Kidney (tissue), 14 donors: ENCODE results near the gene ZNF677. TPM values are rescaled to one million over a fixed set of nuclear protein-coding genes. Genes with fewer than 3 reads are reported as not detected.
"Not testable (repeated sequence)": the region's sequence is repeated elsewhere in the genome, so short reads cannot be mapped to it uniquely, and the experiment has no call there.

Experiments used
- DNase-seq, 5 donors: peaks; one replicate each; pipeline ENCODE4 v3.0.0-alpha.2; 2013 to 2020
- FAIRE-seq: peaks from 2 replicates; lab custom pipeline; 2012; peaks lifted over from hg19 to GRCh38; lab: Jason Lieb, UNC
- H3K27ac ChIP-seq, 2 donors: one replicate each; pipeline ENCODE4 v1.7.0; 2013; ENCODE audit warnings: low read depth in 2 of 2, low read length in 2 of 2, inconsistent platforms in 1 of 2
- H3K27me3 ChIP-seq: one replicate; pipeline ENCODE4 v1.7.1; 2013; ENCODE audit warnings: low read length, inconsistent platforms; ENCODE audit not compliant: control insufficient read depth, insufficient read depth
- H3K36me3 ChIP-seq, 3 donors: one replicate each; pipeline versions ENCODE4 v1.7.0 to v1.7.1; 2013; ENCODE audit warnings: low read length in 3 of 3, control low read depth in 1 of 3, inconsistent platforms in 1 of 3; ENCODE audit not compliant: insufficient read depth in 3 of 3, control insufficient read depth in 2 of 3
- H3K4me1 ChIP-seq, 3 donors: one replicate each; pipeline versions ENCODE4 v1.7.0 to v1.7.1; 2013; ENCODE audit warnings: low read length in 3 of 3, inconsistent platforms in 1 of 3, low read depth in 1 of 3; ENCODE audit not compliant: control insufficient read depth in 2 of 3, insufficient read depth in 2 of 3
- H3K4me3 ChIP-seq, 3 donors: one replicate each; pipeline versions ENCODE4 v1.7.0 to v1.8.1; 2013; ENCODE audit warnings: low read length in 3 of 3, control low read depth in 1 of 3, inconsistent platforms in 1 of 3
- H3K9ac ChIP-seq, 3 donors: one replicate each; pipeline versions ENCODE4 v1.7.0 to v1.7.1; 2013; ENCODE audit warnings: low read length in 3 of 3, control low read depth in 1 of 3, inconsistent platforms in 1 of 3
- H3K9me3 ChIP-seq, 3 donors: one replicate each; pipeline versions ENCODE4 v1.7.0 to v1.7.1; 2013; ENCODE audit warnings: low read length in 3 of 3, control low read depth in 1 of 3, inconsistent platforms in 1 of 3; ENCODE audit not compliant: control insufficient read depth in 2 of 3, insufficient read depth in 1 of 3
- CTCF ChIP-seq: IDR thresholded peaks from 3 replicates; pipeline ENCODE4 v1.5.1; 2012; ENCODE audit warnings: mild to moderate bottlenecking, moderate library complexity, borderline replicate concordance; ENCODE audit not compliant: insufficient read depth; ENCODE audit errors: extremely low read depth
- intact Hi-C: fragments of 100-400 bp; cut with DNase I; formaldehyde crosslinking; loops from one replicate; pipeline ENCODE4 v1.11.1; 2022
- polyA plus RNA-seq: library from polyadenylated mRNA; stranded (reverse); fragments of 350-450 nt; fragmentation: Illumina TruSeq; extraction: RNeasy Lipid Tissue Mini Kit (QIAGEN cat#74804); gene quantifications from one replicate; pipeline ENCODE4 v1.2.3, GENCODE V29; 2014; ENCODE audit warnings: low read depth, low replicate concordance; ENCODE audit not compliant: insufficient read depth
- total RNA-seq: library from RNA; stranded (reverse); fragmentation: NEBNext Ultra II Directional; extraction: Animal tissue kit (Norgen Biotek cat#: 25700); gene quantifications from one replicate; pipeline ENCODE4 v1.2.1, GENCODE V29; 2021
- donor health status: control.
- donor health status: control.
- donor health status: control.
- donor health status: control.
- donor health status: control.
- donor health status: DM: yes; HTN: yes; CAD: no.
- donor health status: Normal renal cell carcinoma (clear cell type).

Gene ZNF677
- total and polyA plus RNA-seq, 2 donors from 2014 or later = 6.5 to 24.3 TPM

GRCh38 chr19:53290758-53291549, 36.3 kb upstream of the ZNF677 start:
- Histone ChIP-seq H3K4me1 (no peaks in the 10 kb centered on the region), H3K27me3 (no peaks in the 10 kb centered on the region), H3K27ac (no peak overlapping the region), H3K36me3 (no peaks in the 10 kb centered on the region), H3K4me3 (no peak overlapping the region), H3K9ac (no peak overlapping the region), H3K9me3 (peaks cover 0 to 18% (median 5%) of the 10 kb centered on the region in 3 donors)
- intact Hi-C loops = no loop called here
- DNase-seq (no peak), FAIRE-seq (no peak)
- no peak for TF ChIP-seq CTCF

DNA sequence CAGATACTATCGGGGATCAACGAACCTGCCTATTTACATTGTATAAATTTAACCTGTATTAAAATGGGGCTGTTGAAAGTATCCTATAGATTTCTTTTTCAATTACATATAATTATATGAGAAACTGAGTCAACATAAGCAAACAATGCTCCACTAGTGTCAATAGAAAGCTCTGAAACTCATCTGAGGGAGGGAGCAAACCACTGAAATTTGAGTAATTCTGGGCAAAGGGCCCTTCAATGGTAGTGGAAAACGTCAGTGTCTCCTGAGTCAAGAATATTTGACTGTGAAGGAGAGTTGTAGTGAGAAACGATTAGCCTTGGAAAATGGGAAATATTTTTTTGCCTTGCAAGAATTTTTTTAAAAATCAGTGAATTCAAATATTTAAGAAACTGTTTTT, 30.4 kb upstream of the ZNF677 start:
- Histone ChIP-seq H3K4me1 (no peaks in the 10 kb centered on the region), H3K9me3 (no peaks in the 10 kb centered on the region), H3K4me3 (no peak overlapping the region), H3K9ac (no peak overlapping the region), H3K27me3 (no peaks in the 10 kb centered on the region), H3K27ac (no peak overlapping the region), H3K36me3 (no peaks in the 10 kb centered on the region)
- DNase-seq (peak in 1 of 5 donors; percentile 4), FAIRE-seq (no peak)
- TF ChIP-seq CTCF = no peak
- intact Hi-C loops = no loop called here

GRCh38 chr19:53281947-53282346, 27.3 kb upstream of the ZNF677 start:
- H3K9me3 ChIP-seq, H3K27me3 ChIP-seq, H3K9ac ChIP-seq, H3K4me1 ChIP-seq, intact Hi-C loops, H3K36me3 ChIP-seq, H3K4me3 ChIP-seq, FAIRE-seq, H3K27ac ChIP-seq: not testable (repeated sequence)
- peak in 1 of 5 donors; percentile 7 for DNase-seq

GRCh38 chr19:53275480-53275879, 20.8 kb upstream of the ZNF677 start:
- TF ChIP-seq CTCF = no peak
- no peak overlapping the region for H3K4me3 ChIP-seq
- DNase-seq (no peak), FAIRE-seq (no peak)
- no peaks in the 10 kb centered on the region for H3K4me1 ChIP-seq
- no peaks in the 10 kb centered on the region for H3K27me3 ChIP-seq
- H3K9me3 ChIP-seq = peaks cover 0 to 2% (median 0%) of the 10 kb centered on the region in 3 donors
- H3K9ac ChIP-seq = no peak overlapping the region
- intact Hi-C loops = no loop called here
- H3K36me3 ChIP-seq = no peaks in the 10 kb centered on the region
- no peak overlapping the region for H3K27ac ChIP-seq
